ENCODE data around the gene AASDH.

- TF ChIP-seq CTCF (IDR thresholded peaks at IDR 0.05; ENCODE audit: insufficient read depth, low read depth, low read length) = no peak
- no peak for TF ChIP-seq EZH2 (IDR thresholded peaks at IDR 0.05; ENCODE audit: insufficient read depth, low read length)
These were observed 16.9 kb downstream of the AASDH start for GRCh38 chr4:56370377-56370776.
